Measurements from ENCODE around the gene ZBTB21.
"Not testable (repeated sequence)": the region's sequence is repeated elsewhere in the genome, so short reads cannot be mapped to it uniquely, and the experiment has no call there.

The ZBTB21 gene

GRCh38 chr21:41965461-41966013 lies 44.6 kb downstream of the ZBTB21 start:
- DNase-seq: no peak

- DNase-seq: peak; percentile 66
Measured at GRCh38 chr21:41965045-41965444, 45.1 kb downstream of the ZBTB21 start.

GRCh38 chr21:41964171-41964570 lies 46.0 kb downstream of the ZBTB21 start:
- no peak for DNase-seq

GRCh38 chr21:41962425-41962966 lies 47.7 kb downstream of the ZBTB21 start:
- no peak for DNase-seq

GRCh38 chr21:41961753-41962152 lies 48.4 kb downstream of the ZBTB21 start:
- DNase-seq: no peak

- DNase-seq: no peak
Measured at GRCh38 chr21:41961282-41961701, 48.9 kb downstream of the ZBTB21 start.

- DNase-seq: no peak
Measured at GRCh38 chr21:41960386-41960785, 49.8 kb downstream of the ZBTB21 start.

- DNase-seq: not testable (repeated sequence)
Measured at GRCh38 chr21:41959697-41960096, 50.5 kb downstream of the ZBTB21 start.

- no peak for DNase-seq
Measured at GRCh38 chr21:41958886-41959563, 51.1 kb downstream of the ZBTB21 start.

GRCh38 chr21:41957991-41958766 lies 52.0 kb downstream of the ZBTB21 start:
- DNase-seq: peak; percentile 47

GRCh38 chr21:41956926-41957729 lies 53.0 kb downstream of the ZBTB21 start:
- DNase-seq: peak; percentile 22

GRCh38 chr21:41955516-41955915 lies 54.6 kb downstream of the ZBTB21 start:
- DNase-seq: peak; percentile 16

GRCh38 chr21:41954654-41955499 lies 55.3 kb downstream of the ZBTB21 start:
- DNase-seq: no peak

GRCh38 chr21:41953831-41954653 lies 56.1 kb downstream of the ZBTB21 start, which contains the start of gene C2CD2:
C2CD2 (minus strand) TSS chr21:41954018; CDS start chr21:41953648, 370 bp downstream.
- DNase-seq: peak; percentile 86

GRCh38 chr21:41953249-41953830 lies 56.8 kb downstream of the ZBTB21 start:
- DNase-seq: peak; percentile 66

- DNase-seq: peak; percentile 56
Measured at GRCh38 chr21:41952568-41953248, 57.5 kb downstream of the ZBTB21 start.

- DNase-seq: no peak
Measured at GRCh38 chr21:41951876-41952567, 58.1 kb downstream of the ZBTB21 start.

- DNase-seq: no peak
Measured at GRCh38 chr21:41950941-41951351, 59.2 kb downstream of the ZBTB21 start.

GRCh38 chr21:41949631-41950030 lies 60.5 kb downstream of the ZBTB21 start:
- DNase-seq: not testable (repeated sequence)
